ENCODE measurements around the gene ECI1.

ECI1 gene

DNA sequence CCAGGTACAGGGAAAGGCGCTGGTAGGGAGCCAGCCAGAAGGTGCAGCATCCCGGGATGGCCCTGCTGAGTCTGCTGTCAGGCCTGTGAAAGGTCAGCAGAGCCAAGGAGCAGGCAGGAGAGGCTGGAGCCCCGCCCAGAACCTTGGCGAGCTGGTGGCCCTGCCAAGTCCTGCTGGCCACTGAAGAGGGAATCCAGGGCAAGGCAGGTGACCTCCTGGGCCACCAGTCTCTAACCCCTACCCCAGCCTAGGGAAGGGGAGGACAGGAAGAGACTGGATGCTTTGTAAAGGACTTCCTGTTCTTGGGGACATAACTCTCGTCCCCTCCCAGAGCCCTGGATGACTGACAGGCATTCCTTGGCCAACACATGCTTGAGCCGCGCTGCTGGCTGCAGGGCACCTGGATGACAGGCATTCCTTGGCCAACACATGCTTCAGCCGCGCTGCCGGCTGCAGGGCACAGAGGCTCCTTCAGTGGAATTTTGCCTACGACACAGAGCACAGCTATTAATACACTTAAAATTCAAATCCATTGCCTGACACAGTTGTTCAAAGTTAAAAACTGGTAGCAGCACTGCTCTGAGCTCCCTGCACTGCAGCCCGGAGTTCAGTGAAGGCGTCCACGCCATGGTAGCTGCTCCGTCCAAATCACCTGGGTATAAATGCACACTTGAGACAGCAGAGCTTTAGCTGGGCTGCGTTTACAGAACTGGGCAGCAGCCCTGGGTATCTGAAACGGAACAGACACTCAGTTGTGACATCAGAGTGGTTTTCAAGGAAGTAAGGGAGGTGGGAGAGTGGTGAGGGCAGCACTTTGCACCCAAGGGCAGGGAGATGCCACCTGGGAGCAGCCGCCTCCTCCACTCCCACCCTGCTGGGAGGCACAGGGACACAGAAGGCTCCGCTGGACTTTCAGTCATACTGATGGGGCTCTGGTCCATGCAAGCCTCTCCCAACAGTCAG lies 38.7 kb downstream of the ECI1 start:
- peaks cover 7% of the 10 kb centered on the region for H3K4me1 ChIP-seq (ENCODE audit: low read length)
- peak overlapping the region; percentile 58; the same call in 1 of the 2 replicates for H3K9ac ChIP-seq (ENCODE audit: low read length)
- H3K9me2 ChIP-seq (replicated peaks; ENCODE audit: insufficient read depth, low read length) = no peaks in the 10 kb centered on the region
- no peaks in the 10 kb centered on the region; the same call in 1 of the 2 replicates for H3K36me3 ChIP-seq (replicated peaks; ENCODE audit: insufficient read depth, low read length)
- peaks cover 23% of the 10 kb centered on the region for H3K79me2 ChIP-seq (ENCODE audit: low read length)
- peak overlapping the region; percentile 73 for H3K4me3 ChIP-seq (ENCODE audit: low read length)
- H3F3A ChIP-seq (ENCODE audit: insufficient read depth, low read length) = no peaks in the 10 kb centered on the region; the same call in 1 of the 2 replicates
- H2AFZ ChIP-seq (ENCODE audit: low read length) = no peak overlapping the region
- H3K4me2 ChIP-seq (ENCODE audit: low read depth, low read length) = peak overlapping the region; percentile 95
- TF ChIP-seq EZH2phosphoT487 (IDR thresholded peaks at IDR 0.05; ENCODE audit: low read length) (no peak), EZH2 (optimal IDR thresholded peaks at IDR 0.05; ENCODE audit: low read depth, low read length) (no peak)
- TF ChIP-seq, protein P1, sequence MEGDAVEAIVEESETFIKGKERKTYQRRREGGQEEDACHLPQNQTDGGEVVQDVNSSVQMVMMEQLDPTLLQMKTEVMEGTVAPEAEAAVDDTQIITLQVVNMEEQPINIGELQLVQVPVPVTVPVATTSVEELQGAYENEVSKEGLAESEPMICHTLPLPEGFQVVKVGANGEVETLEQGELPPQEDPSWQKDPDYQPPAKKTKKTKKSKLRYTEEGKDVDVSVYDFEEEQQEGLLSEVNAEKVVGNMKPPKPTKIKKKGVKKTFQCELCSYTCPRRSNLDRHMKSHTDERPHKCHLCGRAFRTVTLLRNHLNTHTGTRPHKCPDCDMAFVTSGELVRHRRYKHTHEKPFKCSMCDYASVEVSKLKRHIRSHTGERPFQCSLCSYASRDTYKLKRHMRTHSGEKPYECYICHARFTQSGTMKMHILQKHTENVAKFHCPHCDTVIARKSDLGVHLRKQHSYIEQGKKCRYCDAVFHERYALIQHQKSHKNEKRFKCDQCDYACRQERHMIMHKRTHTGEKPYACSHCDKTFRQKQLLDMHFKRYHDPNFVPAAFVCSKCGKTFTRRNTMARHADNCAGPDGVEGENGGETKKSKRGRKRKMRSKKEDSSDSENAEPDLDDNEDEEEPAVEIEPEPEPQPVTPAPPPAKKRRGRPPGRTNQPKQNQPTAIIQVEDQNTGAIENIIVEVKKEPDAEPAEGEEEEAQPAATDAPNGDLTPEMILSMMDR (IDR thresholded peaks at IDR 0.05; ENCODE audit: low read length) = no peak
- no peak for DNase-seq
- H4K20me1 ChIP-seq (ENCODE audit: insufficient read depth, low read length) = no peaks in the 10 kb centered on the region
- no peaks in the 10 kb centered on the region for H3K27me3 ChIP-seq (replicated peaks; ENCODE audit: insufficient read depth, low read length)
- no peaks in the 10 kb centered on the region for H3K9me3 ChIP-seq (replicated peaks; ENCODE audit: insufficient read depth, low read length)
- no peak overlapping the region for H3K27ac ChIP-seq (ENCODE audit: low read length)

GRCh38 chr16:2211923-2212347 lies 39.5 kb downstream of the ECI1 start:
- no peak overlapping the region for H3K4me3 ChIP-seq (ENCODE audit: low read length)
- no peaks in the 10 kb centered on the region for H4K20me1 ChIP-seq (ENCODE audit: insufficient read depth, low read length)
- no peaks in the 10 kb centered on the region for H3K27me3 ChIP-seq (replicated peaks; ENCODE audit: insufficient read depth, low read length)
- H3K36me3 ChIP-seq (replicated peaks; ENCODE audit: insufficient read depth, low read length) = no peaks in the 10 kb centered on the region; the same call in 1 of the 2 replicates
- H3K4me1 ChIP-seq (ENCODE audit: low read length) = peaks cover 7% of the 10 kb centered on the region
- H3K79me2 ChIP-seq (ENCODE audit: low read length) = peaks cover 30% of the 10 kb centered on the region
- no peak for DNase-seq
- no peak overlapping the region for H2AFZ ChIP-seq (ENCODE audit: low read length)
- H3K27ac ChIP-seq (ENCODE audit: low read length) = no peak overlapping the region
- no peak overlapping the region for H3K4me2 ChIP-seq (ENCODE audit: low read depth, low read length)
- no peak overlapping the region for H3K9ac ChIP-seq (ENCODE audit: low read length)
- H3K9me3 ChIP-seq (replicated peaks; ENCODE audit: insufficient read depth, low read length) = no peaks in the 10 kb centered on the region
- no peaks in the 10 kb centered on the region for H3K9me2 ChIP-seq (replicated peaks; ENCODE audit: insufficient read depth, low read length)
- H3F3A ChIP-seq (ENCODE audit: insufficient read depth, low read length) = no peaks in the 10 kb centered on the region; the same call in 1 of the 2 replicates
- TF ChIP-seq EZH2 (optimal IDR thresholded peaks at IDR 0.05; ENCODE audit: low read depth, low read length) (no peak), EZH2phosphoT487 (IDR thresholded peaks at IDR 0.05; ENCODE audit: low read length) (no peak)
- TF ChIP-seq, protein P1 (IDR thresholded peaks at IDR 0.05; ENCODE audit: low read length) = no peak

DNA sequence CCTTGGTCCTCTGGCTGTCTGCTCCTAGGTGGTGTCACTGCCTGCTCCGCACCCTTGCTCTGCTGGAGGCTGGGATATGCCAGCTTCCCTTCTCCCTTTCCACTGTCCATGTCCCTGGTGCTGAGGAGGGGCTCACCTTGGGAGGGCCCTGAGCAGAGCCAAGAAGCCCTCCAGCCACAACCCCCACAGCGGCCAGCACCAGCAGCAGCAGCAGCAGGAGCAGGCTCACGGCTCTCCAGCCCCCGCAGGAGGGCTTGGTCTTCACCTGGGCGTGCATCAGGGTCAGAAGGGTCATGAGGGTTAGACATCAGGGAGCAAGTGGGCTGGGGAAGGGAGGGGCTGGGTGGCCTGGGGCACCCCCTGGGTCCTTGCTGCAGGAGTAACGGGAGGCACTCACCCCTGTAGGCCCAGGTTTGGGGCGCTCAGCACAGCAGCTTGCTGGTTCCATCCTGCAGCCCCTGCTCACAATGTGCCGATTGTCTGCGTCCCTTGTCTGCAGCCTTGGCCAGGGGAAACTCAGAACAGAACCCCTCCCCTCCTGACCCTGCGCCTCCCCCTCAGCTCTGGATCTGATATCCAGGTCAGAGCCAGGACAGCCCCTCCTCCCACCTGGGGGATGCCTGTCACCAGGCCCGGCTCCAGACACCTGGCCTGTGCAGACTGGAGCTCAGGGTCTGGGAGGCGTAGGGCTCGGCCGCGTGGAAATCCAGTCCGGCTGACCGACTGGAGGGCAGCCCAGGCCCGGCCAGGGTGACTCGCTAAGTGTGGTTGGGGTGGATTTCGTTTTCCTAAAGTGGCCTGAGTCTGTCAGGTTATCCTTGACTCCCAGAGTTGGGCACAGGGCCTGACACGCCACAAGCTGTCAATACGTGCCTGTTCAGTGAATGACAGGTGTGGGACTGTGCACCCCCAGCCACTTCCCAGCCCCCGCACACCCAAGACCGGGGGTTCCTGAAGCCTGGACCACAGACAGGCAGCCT lies 40.7 kb downstream of the ECI1 start, which contains the start of gene BRICD5:
Gene BRICD5 (minus strand): TSS at position 478 of the 980 bp plus-strand sequence. CDS start 30 bp downstream, at position 448.
- no peaks in the 10 kb centered on the region; the same call in 1 of the 2 replicates for H3K36me3 ChIP-seq (replicated peaks; ENCODE audit: insufficient read depth, low read length)

More for the DNA sequence above, 40.7 kb downstream of the ECI1 start, which contains the start of gene BRICD5:
- Histone ChIP-seq H3K27me3 (replicated peaks; ENCODE audit: insufficient read depth, low read length) (no peaks in the 10 kb centered on the region), H3K79me2 (ENCODE audit: low read length) (peaks cover 42% of the 10 kb centered on the region), H3K4me1 (ENCODE audit: low read length) (peaks cover 10% of the 10 kb centered on the region), H3K27ac (ENCODE audit: low read length) (no peak within 1 kb of the TSS), H3K9ac (ENCODE audit: low read length) (no peak within 1 kb of the TSS), H2AFZ (ENCODE audit: low read length) (no peak within 1 kb of the TSS), H3K9me3 (replicated peaks; ENCODE audit: insufficient read depth, low read length) (no peaks in the 10 kb centered on the region), H3K9me2 (replicated peaks; ENCODE audit: insufficient read depth, low read length) (no peaks in the 10 kb centered on the region), H3K4me2 (ENCODE audit: low read depth, low read length) (no peak within 1 kb of the TSS), H3K4me3 (ENCODE audit: low read length) (no peak within 1 kb of the TSS), H4K20me1 (ENCODE audit: insufficient read depth, low read length) (no peaks in the 10 kb centered on the region), H3F3A (ENCODE audit: insufficient read depth, low read length) (no peaks in the 10 kb centered on the region; the same call in 1 of the 2 replicates)
- no peak for DNase-seq
- no peak for TF ChIP-seq EZH2phosphoT487 (IDR thresholded peaks at IDR 0.05; ENCODE audit: low read length)
- TF ChIP-seq EZH2 (optimal IDR thresholded peaks at IDR 0.05; ENCODE audit: low read depth, low read length) = no peak
- TF ChIP-seq, protein P1 (IDR thresholded peaks at IDR 0.05; ENCODE audit: low read length) = no peak
